Measurements from ENCODE around the gene TACR1.
"Not testable (repeated sequence)": the region's sequence is repeated elsewhere in the genome, so short reads cannot be mapped to it uniquely, and the experiment has no call there.

TACR1 gene

DNA sequence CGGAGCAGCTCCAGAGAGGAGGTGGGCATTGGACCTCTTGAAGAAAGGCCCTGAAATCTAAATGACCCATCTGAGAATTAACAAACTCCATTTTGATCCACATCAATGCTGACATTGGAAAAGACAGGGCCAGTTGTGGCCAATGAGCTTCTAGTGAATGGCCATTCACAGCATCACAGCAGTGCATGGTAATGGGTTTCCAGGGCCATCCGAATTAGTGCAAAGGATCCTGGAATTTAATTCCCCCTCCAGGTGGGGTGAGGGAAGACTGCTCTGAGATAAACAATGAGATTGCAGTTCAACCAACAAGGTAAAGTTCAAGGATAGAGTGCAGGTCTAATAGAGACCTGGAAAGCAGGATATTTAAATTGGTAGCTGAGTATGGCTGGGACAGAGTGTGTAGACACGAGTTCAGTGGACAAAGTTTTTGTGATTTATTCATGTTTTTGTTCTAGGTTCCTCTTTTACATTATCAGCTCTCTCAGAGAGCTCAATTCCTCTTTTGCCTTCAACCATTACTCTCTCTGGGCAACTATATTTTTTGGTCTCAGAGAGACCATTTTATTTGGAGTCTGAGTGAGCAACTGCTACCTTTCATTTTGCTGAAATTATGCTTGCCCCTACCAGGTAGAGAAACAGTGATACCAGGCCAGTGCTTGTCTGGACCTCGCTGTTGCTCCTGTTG is 5.0 kb downstream of the TACR1 start:
- no peak for DNase-seq

GRCh38 chr2:75192496-75192895 is 6.8 kb downstream of the TACR1 start:
- no peak for DNase-seq

DNA sequence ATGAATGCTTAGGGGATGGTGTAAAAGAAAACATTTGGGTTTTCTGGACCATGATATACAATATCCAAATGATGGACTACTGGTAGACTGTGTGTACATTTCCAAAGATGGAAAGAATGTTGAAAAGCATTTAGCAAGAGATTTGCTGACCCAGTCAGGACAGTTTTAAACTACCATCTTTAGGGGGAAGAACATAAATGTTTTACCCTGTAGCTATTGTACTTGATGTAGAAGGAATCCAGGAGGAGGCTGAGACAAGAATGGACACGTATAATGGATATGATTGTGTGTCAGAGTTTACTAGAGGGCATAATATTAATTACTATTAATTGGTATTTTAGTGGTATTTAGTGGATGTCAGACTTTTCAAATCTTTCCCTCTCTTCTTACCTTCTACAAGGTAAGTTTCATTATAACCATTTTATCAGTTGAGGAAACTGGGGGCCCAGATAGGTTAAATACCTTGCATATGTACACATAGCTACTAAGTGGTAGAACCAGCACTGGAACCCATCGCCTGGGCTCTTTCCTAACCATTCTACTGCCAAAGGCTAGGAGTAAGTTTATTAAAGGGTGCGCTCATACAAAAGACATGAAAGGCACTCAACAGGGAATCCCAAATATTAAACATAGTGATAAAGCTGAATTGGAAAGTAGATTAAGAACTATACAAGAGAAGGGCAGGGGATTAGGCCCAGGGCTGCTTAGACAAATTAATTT is 8.9 kb downstream of the TACR1 start:
- DNase-seq, result no peak

GRCh38 chr2:75186821-75187220 is 12.5 kb downstream of the TACR1 start:
- DNase-seq, result no peak

DNA sequence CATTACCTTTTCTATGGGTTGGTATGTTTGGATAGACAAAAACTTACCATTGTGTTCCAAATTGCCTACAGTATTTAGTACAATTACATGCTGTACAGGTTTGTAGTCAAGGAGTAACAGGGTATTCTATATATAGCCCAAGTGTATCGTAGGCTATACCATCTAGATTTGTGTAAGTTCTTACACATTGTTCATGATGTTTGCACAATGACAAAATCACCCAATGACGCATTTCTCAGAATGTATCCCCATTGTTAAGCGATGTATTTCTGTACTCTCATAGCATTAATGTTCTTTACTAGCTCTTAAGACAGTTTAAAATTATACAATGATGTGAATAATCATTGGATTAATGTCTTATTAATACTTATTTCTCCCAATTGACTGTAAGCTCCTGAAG is 16.7 kb downstream of the TACR1 start:
- no peak for DNase-seq

DNA sequence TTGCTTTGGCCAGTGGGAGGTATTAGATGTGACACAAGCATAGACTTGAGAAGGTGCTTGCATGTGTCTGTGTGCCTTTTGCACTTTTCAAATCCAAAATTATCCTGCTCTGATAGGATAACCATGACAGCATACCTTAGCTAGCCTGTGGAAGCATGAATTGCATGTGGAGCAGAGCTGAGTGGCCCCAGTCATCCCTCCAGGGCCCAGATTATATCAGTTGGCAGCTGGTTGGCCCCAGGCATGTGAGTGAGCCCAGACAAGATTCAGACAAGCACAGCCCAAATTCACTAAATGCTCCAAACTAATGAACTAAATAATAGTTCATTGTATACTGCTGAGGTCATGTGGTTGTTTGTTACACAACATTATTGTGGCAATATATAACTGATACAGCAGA is 18.8 kb downstream of the TACR1 start:
- DNase-seq, result no peak

DNA sequence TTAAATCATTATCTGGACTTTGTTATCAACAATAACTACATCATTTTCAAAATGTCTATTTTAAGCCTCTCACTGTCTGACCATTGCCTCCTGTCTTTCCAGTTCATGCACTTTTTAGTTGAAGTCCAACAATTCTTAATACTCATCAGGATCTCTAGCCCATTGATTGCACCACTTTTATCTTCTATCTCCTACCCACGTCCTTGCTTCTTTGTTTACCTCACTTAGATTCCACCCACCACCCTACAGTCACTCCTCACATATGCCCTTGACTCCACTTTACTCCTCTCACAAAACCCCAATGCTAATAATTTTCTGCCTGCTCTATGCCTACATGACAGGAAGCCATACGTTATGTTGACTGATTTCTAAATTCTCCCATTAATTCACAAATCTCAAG is 21.9 kb downstream of the TACR1 start:
- no peak for DNase-seq

GRCh38 chr2:75175456-75175855 is 23.9 kb downstream of the TACR1 start:
- no peak for DNase-seq

DNA sequence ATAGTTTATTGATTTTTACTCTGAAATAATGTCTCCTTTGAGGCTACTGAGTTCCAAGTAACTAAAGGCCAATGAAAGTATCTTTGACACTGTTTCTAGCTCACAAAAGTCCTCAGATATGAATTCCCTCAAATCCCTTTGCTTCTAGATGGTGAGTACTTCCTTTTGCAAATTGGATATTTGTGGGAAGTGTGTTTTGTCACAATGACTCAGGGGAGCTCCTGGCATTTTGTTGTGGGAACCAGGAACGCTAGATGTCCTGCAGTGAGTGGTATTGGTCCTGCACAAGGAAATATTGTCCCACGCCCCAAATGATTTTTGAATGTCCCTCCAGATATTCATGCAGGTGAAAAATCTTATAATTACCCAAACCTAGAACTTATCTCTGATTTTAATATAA is 24.3 kb downstream of the TACR1 start:
- no peak for DNase-seq

DNA sequence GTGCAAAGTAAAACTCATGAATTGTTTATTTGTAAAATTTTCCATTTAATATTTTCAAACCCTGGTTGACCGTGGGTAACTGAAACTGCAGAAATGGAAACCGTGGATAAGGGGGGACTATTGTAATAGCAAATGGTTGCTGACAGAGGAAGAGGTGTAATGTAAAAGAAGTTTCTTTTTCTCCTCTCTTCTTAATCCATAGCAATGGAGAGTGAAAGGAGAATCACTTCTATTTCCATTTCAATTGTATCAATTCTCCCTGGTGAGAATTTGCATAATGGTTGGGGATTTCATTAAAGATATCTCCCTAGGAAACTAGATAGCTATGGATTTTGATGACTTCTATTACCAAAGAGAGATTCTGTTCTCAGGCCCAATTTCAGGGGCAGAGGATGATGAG is 24.8 kb downstream of the TACR1 start:
- DNase-seq, result no peak

- DNase-seq, result no peak
Measured at GRCh38 chr2:75173740-75174139, 25.6 kb downstream of the TACR1 start.

- DNase-seq, result not testable (repeated sequence)
Measured at GRCh38 chr2:75171423-75171822, 27.9 kb downstream of the TACR1 start.

DNA sequence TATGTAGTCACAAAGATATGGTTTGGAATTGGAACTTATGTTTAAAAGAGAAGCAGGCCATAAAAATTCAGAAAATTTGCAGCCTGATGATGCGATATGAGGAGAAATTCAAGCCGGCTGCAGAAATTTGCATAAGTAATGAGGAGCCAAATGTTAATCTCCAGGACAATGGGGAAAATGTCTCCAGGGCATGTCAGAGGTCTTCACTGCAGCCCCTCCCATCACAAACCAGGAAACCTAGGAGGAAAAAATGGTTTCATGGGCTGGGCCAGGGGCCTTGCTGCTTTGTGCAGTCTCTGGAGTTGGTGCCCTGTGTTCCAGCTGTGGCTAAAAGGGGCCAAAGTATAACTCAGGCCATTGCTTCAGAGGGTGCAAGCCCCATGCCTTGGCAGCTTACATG is 28.4 kb downstream of the TACR1 start:
- DNase-seq, result no peak

- DNase-seq, result no peak
Measured at GRCh38 chr2:75168186-75168585, 31.1 kb downstream of the TACR1 start.

- DNase-seq, result no peak
Measured at GRCh38 chr2:75166491-75166890, 32.8 kb downstream of the TACR1 start.

DNA sequence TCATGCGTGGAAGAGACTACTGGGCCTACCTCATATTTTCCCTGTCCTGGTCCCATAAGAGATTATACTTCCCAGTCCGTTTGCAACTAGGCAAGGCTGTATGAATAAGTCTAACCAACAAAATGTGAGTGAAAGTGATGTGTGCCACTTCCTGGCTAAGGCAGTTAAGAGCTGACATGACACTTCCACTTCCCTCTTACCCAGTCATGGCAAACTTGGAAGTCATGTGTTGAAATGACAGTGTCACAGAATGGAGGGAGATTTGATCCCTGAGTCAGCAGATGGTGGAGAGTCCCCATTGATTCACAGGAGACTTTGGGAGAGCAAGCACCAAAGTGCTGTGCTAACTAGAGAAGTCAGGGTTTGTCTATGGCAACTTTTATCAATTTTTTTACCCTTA is 36.4 kb downstream of the TACR1 start:
- DNase-seq, result no peak

GRCh38 chr2:75162259-75162658 is 37.1 kb downstream of the TACR1 start:
- DNase-seq, result no peak

- DNase-seq, result no peak
Measured at GRCh38 chr2:75157435-75157834, 41.9 kb downstream of the TACR1 start.

GRCh38 chr2:75155115-75155514 is 44.2 kb downstream of the TACR1 start:
- DNase-seq, result no peak

- DNase-seq, result no peak
Measured at GRCh38 chr2:75153221-75153620, 46.1 kb downstream of the TACR1 start.

DNA sequence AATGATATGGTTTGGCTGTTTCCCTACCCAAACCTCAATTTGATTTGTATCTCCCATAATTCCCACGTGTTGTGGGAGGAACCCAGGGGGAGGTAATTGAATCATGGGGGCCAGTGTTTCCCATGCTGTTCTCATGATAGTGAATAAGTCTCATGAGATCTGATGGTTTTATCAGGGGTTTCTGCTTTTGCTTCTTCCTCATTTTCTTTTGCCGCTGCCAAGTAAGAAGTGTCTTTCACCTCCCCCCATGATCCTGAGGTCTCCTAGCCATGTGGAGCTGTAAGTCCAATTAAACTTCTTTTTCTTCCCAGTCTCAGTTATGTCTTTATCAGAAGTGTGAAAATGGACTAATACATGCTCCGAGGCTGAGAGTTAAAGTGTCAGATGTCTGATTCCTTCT is 47.1 kb downstream of the TACR1 start:
- not testable (repeated sequence) for DNase-seq

GRCh38 chr2:75147884-75148283 is 51.4 kb downstream of the TACR1 start:
- DNase-seq, result not testable (repeated sequence)

GRCh38 chr2:75146606-75147332 is 52.6 kb downstream of the TACR1 start:
- no peak for DNase-seq

GRCh38 chr2:75146221-75146605 is 53.1 kb downstream of the TACR1 start:
- DNase-seq, result not testable (repeated sequence)

Data from activated CD4-positive, alpha-beta T cell treated with anti-CD3 and anti-CD28 coated beads, Interleukin-2, amount 50 U/mL, for 48 hours (primary cell).